NCI-H128 (cell line): Measurements from ENCODE around the gene TLL1.

Experiments
- DNase-seq: peaks from one replicate; lab custom pipeline; 2025; ENCODE audit not compliant: unreplicated experiment; lab: John Stamatoyannopoulos, UW

TLL1 gene

GRCh38 chr4:166143227-166143626 is 270.2 kb downstream of the TLL1 start:
- no peak for DNase-seq

GRCh38 chr4:166144607-166145006 is 271.6 kb downstream of the TLL1 start:
- no peak for DNase-seq

GRCh38 chr4:166146806-166147540 is 273.9 kb downstream of the TLL1 start:
- no peak for DNase-seq
